ENCODE measurements around the gene DNAJC1.

- TF ChIP-seq EP300 (IDR thresholded peaks at IDR 0.05): no peak
- TF ChIP-seq CTCF (IDR thresholded peaks at IDR 0.05): no peak
- TF ChIP-seq POLR2A (IDR thresholded peaks at IDR 0.05): no peak
- no peak for TF ChIP-seq POLR2AphosphoS5 (IDR thresholded peaks at IDR 0.05)
Observed at GRCh38 chr10:21975378-21975990, 28.0 kb downstream of the DNAJC1 start.

All from sigmoid colon (tissue), 4 donors.